Psoas muscle (tissue), 8 donors: ENCODE measurements around the gene DNPEP. TPM values are rescaled to one million over a fixed set of nuclear protein-coding genes. Genes with fewer than 3 reads are reported as not detected.

Source experiments
- ATAC-seq, 4 donors: fragments of 200-7000 bp; cut with Tn5 transposase; one replicate each; pipeline ENCODE4 v1.9.1; 2020; ENCODE audit warnings: moderate library complexity in 3 of 4, mild to moderate bottlenecking in 2 of 4
- DNase-seq, 2 donors: peaks; one replicate each; pipeline ENCODE4 v3.0.0-alpha.2; 2020
- H3K27ac ChIP-seq: fragments of 200-600 bp; one replicate; pipeline ENCODE4 v1.8.0; 2022
- H3K27me3 ChIP-seq, 3 donors: fragments of 200-600 bp in 1 of 3; one replicate each; pipeline versions ENCODE4 v1.6.1 to v1.8.0; 2013 to 2022; ENCODE audit warnings: low read length in 2 of 3, mild to moderate bottlenecking in 2 of 3, moderate library complexity in 1 of 3; ENCODE audit not compliant: insufficient read depth in 3 of 3
- H3K36me3 ChIP-seq, 2 donors: fragments of 200-600 bp in 1 of 2; one replicate each; pipeline versions ENCODE4 v1.6.1 to v1.8.0; 2013 to 2022; ENCODE audit warnings: low read depth in 1 of 2, mild to moderate bottlenecking in 1 of 2, moderate library complexity in 1 of 2; ENCODE audit not compliant: insufficient read depth in 1 of 2
- H3K4me1 ChIP-seq: fragments of 200-600 bp; one replicate; pipeline ENCODE4 v1.8.0; 2022
- H3K4me3 ChIP-seq: fragments of 200-600 bp; one replicate; pipeline ENCODE4 v1.8.0; 2022; ENCODE audit warnings: mild to moderate bottlenecking
- H3K9me3 ChIP-seq: fragments of 200-600 bp; one replicate; pipeline ENCODE4 v1.8.0; 2022
- CTCF ChIP-seq: fragments of 200-600 bp; IDR thresholded peaks from one replicate; pipeline ENCODE4 v1.8.0; 2022; ENCODE audit warnings: antibody characterized with exemption
- WGBS, 3 donors: extraction: QIAGEN DNeasy Blood & Tissue Kit; methylation state at CpG; one replicate each; pipeline versions ENCODE4 v1.1.6 to v1.1.7; 2013; 5-methylcytosine and 5-hydroxymethylcytosine counted together
- intact Hi-C, 2 donors: fragments of 100-400 bp; cut with DNase I; formaldehyde crosslinking; loops; one replicate each; pipeline versions ENCODE4 v1.11.0 to v1.14.2; 2022
- polyA plus RNA-seq, 3 donors: library from polyadenylated mRNA; stranded (reverse); fragments of 200-250 nt; gene quantifications; one replicate each; pipeline ENCODE4 v1.2.3, GENCODE V29; 2013
- total RNA-seq, 4 donors: library from RNA; stranded (reverse); fragmentation: NEBNext Ultra II Directional in 2 of 4; extraction: Animal tissue kit (Norgen Biotek cat#: 25700) in 2 of 4; gene quantifications; one replicate each; pipeline versions ENCODE4 v1.2.1 to v1.2.4, GENCODE V29; 2021 to 2023
- donor health status: healthy with polysubstance abuse.
- donor health status: DM: no; HTN: no; CAD: no; lungs with moderate emphysema.
- donor health status: Bipolar disorder and iron deficiency.
- donor health status: healthy.
- donor health status: DM: yes; HTN: yes; CAD: no.
- donor health status: DM: no; HTN: no; CAD: no.
- donor health status: DM: no; HTN: no; CAD: no.
- donor health status: DM: yes; HTN: yes; CAD: no.

The DNPEP gene
- total and polyA plus RNA-seq, 7 donors: 46.7 to 93.1 (median 65.4) TPM

DNA sequence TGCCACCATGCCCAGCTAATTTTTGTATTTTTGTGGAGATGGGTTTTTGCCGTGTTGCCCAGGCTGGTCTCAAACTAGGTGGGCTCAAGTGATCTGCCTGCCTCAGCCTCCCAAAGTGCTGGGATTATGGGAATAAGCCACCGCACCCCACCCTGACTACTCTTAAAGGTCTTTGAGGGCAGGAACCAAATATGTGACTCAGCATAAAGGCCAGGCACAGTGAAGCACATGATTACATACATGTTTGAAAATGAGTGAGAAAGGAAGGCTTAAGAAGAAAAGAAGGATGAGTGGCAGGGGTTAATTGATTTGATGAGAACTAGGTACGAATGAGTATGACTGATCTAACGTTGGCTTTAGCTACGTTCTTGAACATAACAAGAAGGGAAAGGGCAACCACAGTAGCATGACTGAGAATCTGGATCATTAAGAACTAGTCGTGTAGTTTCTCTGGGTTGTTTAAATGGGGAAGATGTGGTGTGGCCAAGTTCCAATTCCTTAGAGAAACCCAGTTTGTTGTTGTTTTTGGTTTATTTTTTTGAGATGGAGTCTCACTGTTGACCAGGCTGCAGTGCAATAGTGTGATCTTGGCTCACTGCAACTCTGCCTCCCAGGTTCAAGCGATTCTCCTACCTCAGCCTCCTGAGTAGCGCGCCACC is 61.9 kb downstream of the DNPEP start:
- no peak overlapping the region for H3K27ac ChIP-seq
- WGBS, 3 donors: 65 to 72% (median 70%) methylated on average over 9 of the region's 9 CpGs
- no peaks in the 10 kb centered on the region for H3K36me3 ChIP-seq
- no peaks in the 10 kb centered on the region for H3K4me1 ChIP-seq
- TF ChIP-seq CTCF: no peak
- no peaks in the 10 kb centered on the region for H3K9me3 ChIP-seq
- DNase-seq (no peak), ATAC-seq (no peak)
- H3K27me3 ChIP-seq: peaks cover 0 to 14% (median 4%) of the 10 kb centered on the region in 3 donors
- no peak overlapping the region for H3K4me3 ChIP-seq
- intact Hi-C loops: no loop called here

DNA sequence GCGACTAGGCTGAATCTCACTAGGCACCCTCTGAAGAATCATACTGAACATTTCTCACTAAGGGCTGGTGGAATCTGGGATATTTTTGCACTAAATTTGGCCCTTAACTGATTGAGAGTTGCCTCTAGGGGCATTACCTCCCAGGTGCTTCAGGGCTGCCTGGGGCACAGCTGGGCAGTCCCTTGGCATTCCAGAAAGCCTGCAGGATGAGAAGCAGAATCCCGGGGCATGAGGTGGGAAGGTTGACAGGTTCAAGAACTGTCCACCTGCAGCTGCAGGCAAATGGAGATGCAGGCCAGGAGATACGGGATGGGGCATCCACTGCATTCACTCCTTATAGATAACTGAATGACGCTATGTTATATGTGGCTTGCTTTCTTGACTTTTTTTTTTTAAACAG is 62.6 kb downstream of the DNPEP start:
- Histone ChIP-seq H3K4me1 (no peaks in the 10 kb centered on the region), H3K36me3 (no peaks in the 10 kb centered on the region), H3K4me3 (no peak overlapping the region), H3K27me3 (peaks cover 0 to 19% (median 4%) of the 10 kb centered on the region in 3 donors), H3K9me3 (no peaks in the 10 kb centered on the region), H3K27ac (no peak overlapping the region)
- no peak for TF ChIP-seq CTCF
- ATAC-seq (no peak), DNase-seq (no peak)
- intact Hi-C loops: no loop called here
- 73 to 84% (median 84%) methylated on average over 4 of the region's 4 CpGs for WGBS, 3 donors

- no peak for TF ChIP-seq CTCF
- WGBS, 3 donors: 59 to 64% (median 63%) methylated on average over 4 of the region's 4 CpGs
- Histone ChIP-seq H3K4me3 (no peak overlapping the region), H3K27ac (no peak overlapping the region), H3K36me3 (no peaks in the 10 kb centered on the region), H3K27me3 (peaks cover 0 to 22% (median 4%) of the 10 kb centered on the region in 3 donors), H3K9me3 (no peaks in the 10 kb centered on the region), H3K4me1 (no peaks in the 10 kb centered on the region)
- intact Hi-C loops: no loop called here
- ATAC-seq (no peak), DNase-seq (no peak)
Observed at GRCh38 chr2:219323434-219323833, 64.3 kb downstream of the DNPEP start.

Other genes starting within 250 kb of the DNPEP start
- gene NHEJ1, start 227.1 kb downstream of the DNPEP start, total RNA-seq: 10 to 100 TPM; 11.5 to 18.5 (median 13.4) TPM
- 10 to 100 TPM; 10.7 to 20.5 (median 15.5) TPM for gene NHEJ1, start 227.1 kb downstream of the DNPEP start, polyA plus RNA-seq
- gene SLC23A3, start 217.9 kb downstream of the DNPEP start, total RNA-seq: under 1 TPM in 3 of 4 donors, not detected in 1; 0.12 to 0.86 (median 0.16) TPM
- under 1 TPM; 0.09 to 0.25 (median 0.10) TPM for gene SLC23A3, start 217.9 kb downstream of the DNPEP start, polyA plus RNA-seq
- gene CNPPD1, start 211.0 kb downstream of the DNPEP start, total RNA-seq: 10 to 100 TPM; 58.5 to 76.0 (median 70.0) TPM
- 10 to 100 TPM; 71.0 to 81.5 (median 72.7) TPM for gene CNPPD1, start 211.0 kb downstream of the DNPEP start, polyA plus RNA-seq
- 10 to 100 TPM; 28.1 to 38.1 (median 37.1) TPM for gene RETREG2, start 209.6 kb downstream of the DNPEP start, total RNA-seq
- 10 to 100 TPM; 36.5 to 71.4 (median 62.2) TPM for gene RETREG2, start 209.6 kb downstream of the DNPEP start, polyA plus RNA-seq
- gene ZFAND2B, start 181.1 kb downstream of the DNPEP start, total RNA-seq: 10 to 100 TPM; 19.0 to 26.6 (median 22.1) TPM
- gene ZFAND2B, start 181.1 kb downstream of the DNPEP start, polyA plus RNA-seq: 10 to 100 TPM; 22.4 to 46.2 (median 32.6) TPM
- gene ABCB6, start 169.0 kb downstream of the DNPEP start, total RNA-seq: 10 to 100 TPM; 24.4 to 55.7 (median 43.5) TPM
- gene ABCB6, start 169.0 kb downstream of the DNPEP start, polyA plus RNA-seq: 10 to 100 TPM; 31.0 to 64.9 (median 42.2) TPM
- gene ATG9A, start 158.3 kb downstream of the DNPEP start, total RNA-seq: 100 to 1,000 TPM; 111 to 180 (median 122) TPM
- 100 to 1,000 TPM in 1 of 3 donors, 10 to 100 TPM in 2; 41.6 to 107 (median 74.0) TPM for gene ATG9A, start 158.3 kb downstream of the DNPEP start, polyA plus RNA-seq
- 10 to 100 TPM in 3 of 4 donors, 1 to 10 TPM in 1; 9.3 to 29.4 (median 15.2) TPM for gene ANKZF1, start 158.1 kb downstream of the DNPEP start, total RNA-seq
- gene ANKZF1, start 158.1 kb downstream of the DNPEP start, polyA plus RNA-seq: 10 to 100 TPM in 2 of 3 donors, 1 to 10 TPM in 1; 8.7 to 27.8 (median 14.9) TPM
- gene GLB1L, start 142.5 kb downstream of the DNPEP start, total RNA-seq: 1 to 10 TPM in 1 of 4 donors, under 1 TPM in 3; 0.59 to 1.6 (median 0.92) TPM
- 1 to 10 TPM in 1 of 3 donors, under 1 TPM in 2; 0.55 to 3.7 (median 0.82) TPM for gene GLB1L, start 142.5 kb downstream of the DNPEP start, polyA plus RNA-seq
- gene STK16, start 142.4 kb downstream of the DNPEP start, total RNA-seq: 10 to 100 TPM; 11.6 to 16.7 (median 14.3) TPM
- 10 to 100 TPM; 15.8 to 38.5 (median 29.7) TPM for gene STK16, start 142.4 kb downstream of the DNPEP start, polyA plus RNA-seq
- not detected for gene TUBA4B, start 134.7 kb downstream of the DNPEP start, total RNA-seq
- gene TUBA4B, start 134.7 kb downstream of the DNPEP start, polyA plus RNA-seq: under 1 TPM in 1 of 3 donors, not detected in 2; 0.06 TPM
- 100 to 1,000 TPM; 522 to 707 (median 613) TPM for gene TUBA4A, start 134.0 kb downstream of the DNPEP start, total RNA-seq
- 100 to 1,000 TPM; 291 to 618 (median 508) TPM for gene TUBA4A, start 134.0 kb downstream of the DNPEP start, polyA plus RNA-seq
- gene DNAJB2, start 108.5 kb downstream of the DNPEP start, total RNA-seq: 100 to 1,000 TPM in 3 of 4 donors, 10 to 100 TPM in 1; 93.1 to 173 (median 117) TPM
- 100 to 1,000 TPM in 2 of 3 donors, 10 to 100 TPM in 1; 99.6 to 204 (median 100) TPM for gene DNAJB2, start 108.5 kb downstream of the DNPEP start, polyA plus RNA-seq
- 1 to 10 TPM in 1 of 4 donors, under 1 TPM in 1, not detected in 2; 0.91 to 1.1 TPM for gene PTPRN, start 78.5 kb downstream of the DNPEP start, total RNA-seq
- gene PTPRN, start 78.5 kb downstream of the DNPEP start, polyA plus RNA-seq: under 1 TPM; 0.03 to 0.17 (median 0.04) TPM
- gene RESP18, start 55.2 kb downstream of the DNPEP start, total RNA-seq: not detected
- gene RESP18, start 55.2 kb downstream of the DNPEP start, polyA plus RNA-seq: not detected
- gene DES, start 30.5 kb upstream of the DNPEP start, total RNA-seq: over 10,000 TPM; 12,653 to 14,820 (median 13,821) TPM
- gene DES, start 30.5 kb upstream of the DNPEP start, polyA plus RNA-seq: over 10,000 TPM in 2 of 3 donors, 1,000 to 10,000 TPM in 1; 8,143 to 13,925 (median 13,727) TPM
- gene SPEG, start 46.9 kb upstream of the DNPEP start, total RNA-seq: 100 to 1,000 TPM; 239 to 419 (median 304) TPM
- 100 to 1,000 TPM in 2 of 3 donors, 10 to 100 TPM in 1; 34.8 to 190 (median 133) TPM for gene SPEG, start 46.9 kb upstream of the DNPEP start, polyA plus RNA-seq
- gene GMPPA, start 111.0 kb upstream of the DNPEP start, total RNA-seq: 10 to 100 TPM; 14.4 to 23.4 (median 18.2) TPM
- gene GMPPA, start 111.0 kb upstream of the DNPEP start, polyA plus RNA-seq: 10 to 100 TPM; 20.0 to 33.8 (median 26.9) TPM
- under 1 TPM in 2 of 4 donors, not detected in 2; 0.30 to 0.34 TPM for gene ASIC4, start 126.6 kb upstream of the DNPEP start, total RNA-seq
- gene ASIC4, start 126.6 kb upstream of the DNPEP start, polyA plus RNA-seq: under 1 TPM in 2 of 3 donors, not detected in 1; 0.03 to 0.23 TPM
- 10 to 100 TPM; 11.9 to 14.2 (median 13.1) TPM for gene CHPF, start 155.9 kb upstream of the DNPEP start, total RNA-seq
- 10 to 100 TPM in 1 of 3 donors, 1 to 10 TPM in 2; 8.4 to 13.0 (median 9.0) TPM for gene CHPF, start 155.9 kb upstream of the DNPEP start, polyA plus RNA-seq
- 1 to 10 TPM in 3 of 4 donors, under 1 TPM in 1; 0.88 to 3.1 (median 2.0) TPM for gene TMEM198, start 156.1 kb upstream of the DNPEP start, total RNA-seq
- gene TMEM198, start 156.1 kb upstream of the DNPEP start, polyA plus RNA-seq: 1 to 10 TPM in 2 of 3 donors, under 1 TPM in 1; 0.61 to 3.7 (median 2.3) TPM
- 100 to 1,000 TPM in 1 of 4 donors, 10 to 100 TPM in 3; 38.7 to 134 (median 68.0) TPM for gene OBSL1, start 183.6 kb upstream of the DNPEP start, total RNA-seq
- gene OBSL1, start 183.6 kb upstream of the DNPEP start, polyA plus RNA-seq: 10 to 100 TPM; 10.3 to 35.9 (median 22.1) TPM
- under 1 TPM in 2 of 4 donors, not detected in 2; 0.23 to 0.36 TPM for gene INHA, start 184.4 kb upstream of the DNPEP start, total RNA-seq
- 1 to 10 TPM in 1 of 3 donors, under 1 TPM in 2; 0.10 to 1.2 (median 0.18) TPM for gene INHA, start 184.4 kb upstream of the DNPEP start, polyA plus RNA-seq
- 10 to 100 TPM in 2 of 4 donors, 1 to 10 TPM in 2; 5.5 to 12.8 (median 10.3) TPM for gene STK11IP, start 209.9 kb upstream of the DNPEP start, total RNA-seq
- gene STK11IP, start 209.9 kb upstream of the DNPEP start, polyA plus RNA-seq: 10 to 100 TPM in 1 of 3 donors, 1 to 10 TPM in 2; 6.5 to 13.3 (median 8.6) TPM
- 1 to 10 TPM in 1 of 4 donors, under 1 TPM in 3; 0.50 to 1.4 (median 0.78) TPM for gene SLC4A3, start 239.7 kb upstream of the DNPEP start, total RNA-seq
- gene SLC4A3, start 239.7 kb upstream of the DNPEP start, polyA plus RNA-seq: under 1 TPM; 0.40 to 0.60 (median 0.48) TPM